ENCODE results near the gene ADARB1. TPM values are rescaled to one million over a fixed set of nuclear protein-coding genes. Genes with fewer than 3 reads are reported as not detected.

ADARB1 gene
- total and polyA plus RNA-seq, 2 of the 8 experiments (the other 6 are each of a cell fraction or from before 2014, with no cell fraction given) = 4.7 to 14.9 TPM

- Histone ChIP-seq H3K27ac (ENCODE audit: low read depth, low read length) (no peak overlapping the region), H3K79me1 (ENCODE audit: low read depth, low read length) (no peaks in the 10 kb centered on the region), H3K56ac (replicated peaks; ENCODE audit: insufficient read length, low read depth, low read length) (no peak overlapping the region), H2BK15ac (ENCODE audit: low read length) (no peak overlapping the region), H3K4me3 (ENCODE audit: extremely low read depth in 1 of 4, insufficient read depth in 2 of 4, low read depth in 3 of 4, low read length in 4 of 4) (no peak overlapping the region), H2BK5ac (ENCODE audit: low read depth, low read length) (no peak overlapping the region), H4K8ac (ENCODE audit: extremely low read depth, insufficient read depth, low read length) (no peak overlapping the region), H3K4ac (replicated peaks; ENCODE audit: insufficient read length, low read depth, low read length) (no peak overlapping the region), H2AK5ac (ENCODE audit: low read depth, low read length) (no peak overlapping the region), H2BK20ac (ENCODE audit: low read length) (no peak overlapping the region), H3K14ac (ENCODE audit: insufficient read length) (no peak overlapping the region), H3K4me1 (replicated peaks in 1 of 4; ENCODE audit: control insufficient read depth in 3 of 4, insufficient read depth in 4 of 4, low read length in 3 of 4) (no peaks in the 10 kb centered on the region), H3K23me2 (ENCODE audit: low read depth, low read length) (no peaks in the 10 kb centered on the region), H3K18ac (ENCODE audit: extremely low read depth, low read length) (no peak overlapping the region), H4K91ac (replicated peaks; ENCODE audit: insufficient read length, low read length) (no peak overlapping the region), H4K5ac (ENCODE audit: insufficient read length, low read depth, low read length) (no peak overlapping the region), H3K4me2 (ENCODE audit: insufficient read depth in 1 of 2, low read depth in 2 of 2, low read length in 2 of 2) (no peak overlapping the region), H2AFZ (ENCODE audit: low read length) (no peak overlapping the region), H3K79me2 (ENCODE audit: control insufficient read depth in 1 of 2, insufficient read depth in 2 of 2, low read length in 2 of 2) (no peaks in the 10 kb centered on the region), H3K27me3 (replicated peaks in 1 of 4; ENCODE audit: control insufficient read depth in 3 of 4, extremely low read depth in 1 of 4, insufficient read depth in 3 of 4, low read length in 3 of 4) (no peaks in the 10 kb centered on the region), H3K9me3 (ENCODE audit: insufficient read depth in 2 of 2, low read depth in 1 of 2, low read length in 1 of 2) (no peaks in the 10 kb centered on the region), H3K23ac (ENCODE audit: insufficient read length) (no peak overlapping the region), H3K9ac (replicated peaks in 1 of 4; ENCODE audit: extremely low read depth in 1 of 4, low read depth in 3 of 4, low read length in 3 of 4) (no peak overlapping the region), H2BK12ac (ENCODE audit: low read depth, low read length) (no peak overlapping the region), H4K20me1 (replicated peaks in 1 of 2; ENCODE audit: control insufficient read depth in 1 of 2, insufficient read depth in 2 of 2, low read length in 2 of 2) (peaks cover 0 to 5% of the 10 kb centered on the region in 2 experiments), H2BK120ac (replicated peaks; ENCODE audit: low read depth, low read length) (no peak overlapping the region), H3K36me3 (ENCODE audit: control insufficient read depth in 2 of 4, insufficient read depth in 4 of 4, low read length in 3 of 4) (no peaks in the 10 kb centered on the region)
- FAIRE-seq = peak; percentile 57
- peak; percentile 36 to 91 for DNase-seq (ENCODE audit: low read depth in 1 of 2, low spot score in 2 of 2)
- ChIA-PET POLR2A (ENCODE audit: partially characterized antibody) (interaction anchor here (1.1 to 1.5 kb wide), 2 partner anchors 9 to 151 kb away, joined by 4 to 6 read pairs; no protein-coding TSS in a partner anchor), CTCF (ENCODE audit: partially characterized antibody) (interaction anchor here (0.8 to 8.5 kb wide), 69 partner anchors 9 to 770 kb away, joined by 3 to 144 read pairs (median 6); partner anchors contain the start of genes ADARB1 and POFUT2)
- 45% methylated on average over 10 of the region's 11 CpGs; no CpG with 5 or more reads in 1 of the 2 experiments for WGBS, 2 experiments (ENCODE audit: extremely low coverage in 1 of 2, insufficient coverage in 1 of 2, insufficient read length in 1 of 2, insufficient replicate concordance in 2 of 2, low coverage in 1 of 2, low lambda C conversion rate in 2 of 2, missing lambda C conversion rate in 1 of 2)
- TF ChIP-seq RNF2 (IDR thresholded peaks at IDR 0.05; ENCODE audit: borderline replicate concordance, low read depth, low read length, missing control alignments, poor library complexity, severe bottlenecking) = no peak
- TF ChIP-seq CREB1 (IDR thresholded peaks at IDR 0.05) = no peak
- TF ChIP-seq BACH1 (IDR thresholded peaks at IDR 0.05; ENCODE audit: low read length) = 0 out of 2 replicates have a peak, but pooled peaks have one; percentile 36
- TF ChIP-seq CBX8 (IDR thresholded peaks at IDR 0.05; ENCODE audit: borderline replicate concordance, low read depth, low read length) = no peak
- TF ChIP-seq CHD1 (IDR thresholded peaks at IDR 0.05; ENCODE audit: low read depth, low read length) = no peak
- no peak for TF ChIP-seq SAP30 (IDR thresholded peaks at IDR 0.05; ENCODE audit: insufficient read depth, insufficient replicate concordance, low read length)
- no peak for TF ChIP-seq BRCA1 (IDR thresholded peaks at IDR 0.05; ENCODE audit: low read depth, low read length)
- peak; percentile 83 to 94 (median 87) for TF ChIP-seq CTCF (IDR thresholded peaks at IDR 0.05; ENCODE audit: control extremely low read depth in 1 of 3, insufficient read depth in 1 of 3, low read depth in 1 of 3, low read length in 3 of 3)
- no peak for TF ChIP-seq RFX5 (IDR thresholded peaks at IDR 0.05; ENCODE audit: borderline replicate concordance, low read depth, low read length)
- TF ChIP-seq KDM1A (IDR thresholded peaks at IDR 0.05; ENCODE audit: borderline replicate concordance, low read length) = no peak
Observed at GRCh38 chr21:45136927-45137611, 62.7 kb downstream of the ADARB1 start.

Data from H1 (cell line).